Measurements from ENCODE around the gene NFYB. TPM values are rescaled to one million over a fixed set of nuclear protein-coding genes. Genes with fewer than 3 reads are reported as not detected.
"Not testable (repeated sequence)": the region's sequence is repeated elsewhere in the genome, so short reads cannot be mapped to it uniquely, and the experiment has no call there.

The NFYB gene
- total and polyA plus RNA-seq, 11 donors = 20.3 to 58.7 (median 23.8) TPM

- intact Hi-C loops (cut with DNase I) = no loop called here
- H3K27ac ChIP-seq = peak overlapping the region in 10 of 12 donors; percentile 18 to 64 (median 44)
- H3K36me3 ChIP-seq = no peaks in the 10 kb centered on the region
- 71 to 84% (median 79%) methylated on average over 6 of the region's 6 CpGs for WGBS, 4 donors
- peak in 3 of 5 donors; percentile 13 to 43 (median 24) for DNase-seq
- peaks cover 0 to 29% (median 16%) of the 10 kb centered on the region in 12 donors for H3K4me1 ChIP-seq
- no peaks in the 10 kb centered on the region for H3K9me3 ChIP-seq
- H3K4me3 ChIP-seq = no peak overlapping the region
- ATAC-seq = peak; percentile 17 to 80 (median 63)
- peak in 2 of 12 donors; percentile 8 to 16 for TF ChIP-seq CTCF (IDR thresholded peaks at IDR 0.05)
- no peak for TF ChIP-seq POLR2A (IDR thresholded peaks at IDR 0.05)
- no peaks in the 10 kb centered on the region for H3K27me3 ChIP-seq
Measured at GRCh38 chr12:104166465-104166864, 28.5 kb upstream of the NFYB start.

DNA sequence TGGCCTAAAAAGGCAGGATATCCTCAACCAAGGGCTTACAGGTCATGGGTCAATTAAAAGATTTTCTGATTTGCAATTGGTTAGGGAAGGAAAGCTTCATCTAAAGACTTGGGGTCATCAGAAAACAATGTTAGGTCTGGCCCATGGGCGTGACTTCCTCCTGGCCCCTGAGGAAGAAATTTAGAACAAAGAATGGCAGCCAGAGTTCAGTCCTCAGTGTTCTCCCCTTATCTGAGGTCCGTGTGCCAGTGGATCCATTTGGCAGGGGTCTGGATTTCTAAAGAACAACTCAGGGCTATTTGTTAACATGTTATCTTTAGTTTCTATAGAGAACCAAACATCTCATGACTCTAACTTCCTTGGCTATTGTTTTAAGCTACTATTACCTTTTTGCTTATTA, 27.8 kb upstream of the NFYB start:
- H3K36me3 ChIP-seq = no peaks in the 10 kb centered on the region
- H3K27me3 ChIP-seq = no peaks in the 10 kb centered on the region
- H3K27ac ChIP-seq = peak overlapping the region in 11 of 12 donors; percentile 18 to 64 (median 44)
- H3K4me3 ChIP-seq = no peak overlapping the region
- 18 to 38% (median 29%) methylated on average over 2 of the region's 2 CpGs for WGBS, 4 donors
- H3K4me1 ChIP-seq = peaks cover 0 to 29% (median 16%) of the 10 kb centered on the region in 12 donors
- peak; percentile 76 to 83 (median 78) for ATAC-seq
- no peaks in the 10 kb centered on the region for H3K9me3 ChIP-seq
- intact Hi-C loops (cut with DNase I) = no loop called here
- TF ChIP-seq POLR2A (IDR thresholded peaks at IDR 0.05) = no peak
- no peak for TF ChIP-seq CTCF (IDR thresholded peaks at IDR 0.05)
- DNase-seq = peak in 1 of 5 donors; percentile 54

DNA sequence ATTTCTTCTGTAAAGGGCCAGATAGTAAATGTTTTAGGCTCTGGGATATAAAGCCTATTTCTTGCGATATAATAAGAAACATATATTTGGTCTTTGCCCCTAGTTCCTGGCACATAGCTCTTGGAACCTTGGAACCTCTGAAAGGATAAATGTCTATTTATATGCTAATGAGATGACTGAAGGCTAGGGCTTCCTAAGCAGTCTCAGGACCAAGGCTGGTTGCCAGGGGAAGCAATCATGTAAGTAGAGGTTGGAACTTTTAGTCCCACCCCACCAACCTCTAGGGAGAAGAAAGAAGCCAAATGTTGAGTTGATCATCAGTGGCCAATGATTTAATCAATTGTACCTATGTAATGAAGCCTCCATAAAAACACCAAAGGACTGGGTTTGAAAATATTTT, 26.6 kb upstream of the NFYB start:
- no peaks in the 10 kb centered on the region for H3K36me3 ChIP-seq
- H3K27me3 ChIP-seq = no peaks in the 10 kb centered on the region
- no peak for ATAC-seq
- intact Hi-C loops (cut with DNase I) = no loop called here
- no peak for TF ChIP-seq POLR2A (IDR thresholded peaks at IDR 0.05)
- TF ChIP-seq CTCF (IDR thresholded peaks at IDR 0.05) = no peak
- peak overlapping the region in 1 of 12 donors; percentile 60 for H3K27ac ChIP-seq
- no peak overlapping the region for H3K4me3 ChIP-seq
- no peak for DNase-seq
- peaks cover 0 to 29% (median 16%) of the 10 kb centered on the region in 12 donors for H3K4me1 ChIP-seq
- no peaks in the 10 kb centered on the region for H3K9me3 ChIP-seq
- 44 to 60% (median 50%) methylated on average over 1 of the region's 1 CpG for WGBS, 4 donors

DNA sequence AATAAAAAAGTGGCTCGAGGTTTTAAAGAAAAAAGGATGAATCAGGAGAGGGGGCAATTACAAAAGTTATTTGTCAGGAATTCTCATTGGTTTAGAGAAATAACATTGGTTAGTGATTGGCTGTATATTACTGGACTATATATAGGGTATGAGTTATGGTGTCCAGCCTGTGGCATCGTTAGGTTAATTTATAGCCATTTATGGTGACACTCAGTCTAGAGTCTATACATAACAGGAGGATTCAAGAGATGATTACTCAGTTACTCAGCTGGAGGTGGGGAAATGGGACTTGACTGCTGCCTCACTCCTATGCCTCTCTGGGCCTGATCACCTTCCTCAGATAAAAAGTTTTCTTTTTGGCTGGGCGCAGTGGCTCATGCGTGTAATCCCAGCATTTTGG, 25.6 kb upstream of the NFYB start:
- Histone ChIP-seq H3K27me3 (no peaks in the 10 kb centered on the region), H3K36me3 (no peaks in the 10 kb centered on the region), H3K27ac (no peak overlapping the region), H3K4me1 (peaks cover 0 to 29% (median 16%) of the 10 kb centered on the region in 12 donors), H3K9me3 (no peaks in the 10 kb centered on the region), H3K4me3 (no peak overlapping the region)
- WGBS, 4 donors = 89 to 94% (median 92%) methylated on average over 4 of the region's 4 CpGs
- TF ChIP-seq POLR2A (IDR thresholded peaks at IDR 0.05) = no peak
- no peak for DNase-seq
- no peak for ATAC-seq
- intact Hi-C loops (cut with DNase I) = no loop called here

DNA sequence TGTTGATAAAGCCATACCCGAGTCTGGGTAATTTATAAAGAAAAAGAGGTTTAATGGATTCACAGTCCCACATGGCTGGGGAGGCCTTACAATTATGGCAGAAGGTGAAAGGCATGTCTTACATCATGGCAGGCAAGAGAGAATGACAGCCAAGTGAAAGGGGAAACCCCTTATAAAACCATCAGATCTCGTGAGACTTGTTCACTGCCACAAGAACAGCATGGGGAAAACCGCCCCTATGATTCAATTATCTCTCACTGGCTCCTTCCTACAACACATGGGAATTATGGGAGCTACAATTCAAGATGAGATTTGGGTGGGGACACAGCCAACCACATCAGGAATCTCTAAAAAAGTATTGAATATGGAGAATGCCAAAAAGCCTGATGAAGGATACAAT, 25.0 kb upstream of the NFYB start:
- ATAC-seq; H3K4me3 ChIP-seq; DNase-seq; intact Hi-C loops (cut with DNase I); H3K27me3 ChIP-seq; H3K36me3 ChIP-seq; H3K9me3 ChIP-seq; H3K27ac ChIP-seq: not testable (repeated sequence)
- peaks cover 0 to 29% (median 16%) of the 10 kb centered on the region in 12 donors for H3K4me1 ChIP-seq
- 85 to 87% (median 85%) methylated on average over 3 of the region's 3 CpGs for WGBS, 4 donors
